Stimulated activated CD8-positive, alpha-beta memory T cell treated with anti-CD3 and anti-CD28 coated beads, Interleukin-7, amount 100 ng/mL, for 1 hour (primary cell): ENCODE results near the gene TLR9.

ENCODE experiments used
- DNase-seq, 2 donors: peaks; one replicate each; pipeline ENCODE4 v3.0.0-alpha.2; 2020; ENCODE audit warnings: low read depth in 2 of 2

Gene TLR9

GRCh38 chr3:52173101-52173500 lies 52.3 kb downstream of the TLR9 start:
- DNase-seq: no peak

DNA sequence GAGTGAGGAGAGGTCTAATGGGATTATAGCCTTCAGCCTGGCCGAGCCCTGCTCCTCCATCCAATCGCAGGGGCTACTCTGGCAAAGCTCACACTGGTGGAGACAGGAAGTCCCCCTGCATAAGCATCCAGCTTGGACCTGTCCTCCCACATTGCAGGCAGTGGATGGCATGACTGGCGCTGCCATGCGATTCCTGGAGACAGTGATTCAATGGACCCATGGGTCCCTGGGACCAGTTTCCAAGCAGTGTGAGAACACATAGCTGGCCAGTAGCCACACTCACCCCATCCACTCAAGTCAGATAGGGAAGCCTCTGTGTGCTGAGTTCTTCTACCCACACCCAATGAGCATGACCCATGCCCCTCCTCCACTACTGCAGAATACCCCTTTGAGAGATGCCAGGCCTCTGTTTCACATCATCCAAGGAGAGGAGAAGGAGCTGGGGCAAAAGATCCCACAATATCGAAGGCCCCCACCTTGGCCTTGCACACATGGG lies 53.1 kb downstream of the TLR9 start:
- DNase-seq: no peak

DNA sequence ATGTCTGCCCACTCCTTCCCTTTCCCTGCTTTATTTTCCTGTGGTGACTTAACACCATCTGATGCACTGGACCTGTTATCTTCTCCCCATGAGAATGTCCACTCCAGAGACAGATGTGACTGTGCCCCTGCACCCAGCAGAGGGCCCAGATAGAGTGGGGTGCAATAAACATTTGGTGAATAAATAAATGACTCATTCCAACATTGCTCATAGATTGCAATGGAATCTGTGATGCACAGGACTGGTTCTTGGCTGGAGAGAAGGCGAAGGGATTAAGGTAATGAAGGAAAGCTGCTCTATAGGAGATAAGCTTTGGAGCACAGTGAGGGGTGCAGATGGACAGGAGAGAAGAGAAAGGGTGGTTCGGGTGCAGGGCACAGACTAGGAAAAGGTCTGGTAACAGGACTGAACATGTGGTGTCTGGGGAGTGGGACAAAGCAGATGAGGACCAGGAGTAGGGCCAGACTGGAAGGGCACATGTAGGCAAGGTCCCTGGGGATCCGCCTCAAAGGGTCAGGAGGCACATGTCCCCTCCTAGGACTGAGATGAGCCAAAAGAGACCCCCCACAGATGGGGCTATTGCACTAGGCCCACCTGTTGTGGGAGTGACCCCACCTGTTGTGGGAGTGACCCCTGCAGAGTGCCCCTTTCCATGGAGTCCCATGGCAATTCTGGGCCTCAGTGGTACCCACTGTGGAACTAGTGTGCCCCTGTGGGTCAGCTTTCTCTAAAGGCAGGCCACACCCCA lies 53.8 kb downstream of the TLR9 start:
- DNase-seq: no peak
